Cerebellar nuclear complex (tissue), 1 donor: ENCODE results near the gene GREM2.

Source experiments
- DNase-seq, 2 experiments: peaks; one replicate each; lab custom pipeline; 2025; lab: John Stamatoyannopoulos, UW

The GREM2 gene

DNA sequence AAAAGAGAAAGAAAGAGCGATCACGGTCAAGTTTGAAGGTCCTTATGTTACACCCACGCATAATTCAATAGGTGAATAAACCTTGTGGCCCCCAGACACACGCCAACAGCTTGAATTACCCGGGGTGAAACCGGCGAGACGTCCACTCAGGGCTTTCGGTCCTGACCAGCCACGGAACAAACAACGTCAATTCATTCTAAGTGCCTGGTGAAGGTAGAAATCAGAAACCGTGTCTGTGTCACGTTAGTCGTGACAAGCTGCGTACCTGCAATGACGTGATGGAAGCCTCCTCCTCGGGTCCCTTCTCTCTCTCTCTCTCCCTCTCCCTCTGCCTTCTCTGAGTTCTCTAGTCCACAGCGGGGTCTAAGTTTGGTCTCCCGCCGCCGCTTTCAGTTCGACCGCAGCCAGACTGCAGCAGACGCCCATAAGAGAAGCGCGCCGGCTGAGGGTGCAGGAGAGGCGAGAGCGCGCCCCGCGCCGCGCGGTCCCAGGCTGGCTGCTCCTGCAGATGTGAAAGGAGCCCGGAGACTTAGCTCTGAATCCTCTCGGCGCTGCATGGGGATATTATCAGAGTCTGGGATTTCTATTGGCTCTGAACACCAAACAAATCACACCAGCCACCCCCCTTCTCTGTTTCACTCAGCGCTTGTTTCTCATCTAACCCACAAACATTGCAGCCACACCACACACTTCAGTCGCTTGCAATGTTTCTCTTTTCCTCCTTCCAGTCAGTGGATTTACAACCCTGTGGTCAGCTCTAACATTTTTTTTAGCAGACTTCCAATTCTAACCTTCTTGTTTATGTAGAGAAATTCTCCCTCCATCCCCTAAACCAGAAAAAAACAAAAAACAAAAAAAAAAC lies at the start of gene GREM2:
GREM2 (minus strand) TSS at position 537 of the 862 bp plus-strand sequence. CDS start 118,680 bp downstream, outside the sequence.
- no peak for DNase-seq

DNA sequence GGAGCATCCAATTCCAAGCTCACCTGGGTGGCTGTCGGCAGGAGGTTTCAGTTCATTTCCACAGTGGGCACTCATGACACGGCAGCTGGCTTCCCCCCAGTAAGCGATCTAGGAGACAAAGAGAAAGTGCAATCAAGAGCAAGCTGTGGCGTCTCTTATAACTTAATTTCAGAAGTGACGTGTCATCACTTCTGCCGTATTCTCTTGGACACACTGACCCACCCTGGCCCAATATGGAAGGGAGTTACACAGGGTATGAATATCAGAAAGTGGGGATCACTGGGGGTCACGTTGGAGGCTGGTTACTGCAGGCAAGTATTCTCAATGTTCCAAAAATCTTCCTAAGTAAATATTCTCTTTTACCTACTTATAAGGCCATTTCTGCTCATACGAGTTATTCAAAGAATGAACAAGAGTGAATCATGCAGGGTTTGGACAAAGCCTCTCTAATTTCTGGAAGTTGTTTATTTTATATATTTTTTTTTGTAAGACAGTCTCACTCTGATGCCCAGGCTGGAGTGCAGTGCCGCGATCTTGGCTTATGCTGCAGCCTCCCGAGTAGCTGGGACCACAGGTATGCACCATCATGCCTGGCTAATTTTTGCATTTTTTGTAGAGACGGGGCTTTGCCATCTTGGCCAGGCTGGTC lies 46.5 kb upstream of the GREM2 start:
- DNase-seq = no peak

DNA sequence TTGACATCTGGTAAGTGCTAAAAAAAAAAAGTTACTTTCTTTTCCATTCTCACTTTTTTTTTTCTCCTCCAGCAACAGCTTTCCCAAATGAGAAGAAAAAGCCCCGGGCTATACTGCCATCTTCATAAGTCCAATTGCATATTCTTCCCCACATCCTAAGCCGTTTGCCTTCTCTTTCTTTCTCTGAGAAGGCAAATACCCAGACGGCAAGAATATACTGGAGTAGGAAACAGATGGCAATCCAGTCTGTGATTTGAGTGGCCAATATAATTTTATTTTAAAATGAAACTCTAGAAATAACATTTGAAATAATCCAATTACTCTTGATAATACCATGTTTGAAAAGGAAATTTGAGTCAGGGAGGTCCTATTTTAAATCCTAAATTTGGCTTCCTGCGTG lies 44.6 kb upstream of the GREM2 start:
- DNase-seq = no peak

GRCh38 chr1:240652961-240653409 lies 41.0 kb upstream of the GREM2 start:
- no peak for DNase-seq

- no peak for DNase-seq
These were observed 40.6 kb upstream of the GREM2 start for GRCh38 chr1:240652549-240652948.

DNA sequence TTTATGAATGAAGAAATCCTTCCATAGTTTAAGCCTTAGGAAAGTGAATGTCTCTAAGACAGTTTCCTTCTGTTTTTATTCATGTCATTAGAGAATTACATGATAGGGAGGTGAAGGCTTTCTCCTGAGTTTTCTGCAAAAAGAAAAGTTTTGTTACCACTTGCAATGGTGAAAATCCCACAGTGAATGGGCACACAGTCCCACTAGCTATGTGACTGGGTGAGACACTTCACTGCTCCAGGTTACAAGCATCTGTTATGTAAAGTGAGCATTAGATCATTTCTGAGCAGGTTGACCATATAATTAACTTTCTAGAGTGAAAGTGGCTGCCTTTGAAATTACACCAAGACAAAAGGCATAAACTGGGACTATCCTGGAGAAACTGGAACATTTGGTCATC lies 38.9 kb upstream of the GREM2 start:
- DNase-seq = no peak

DNA sequence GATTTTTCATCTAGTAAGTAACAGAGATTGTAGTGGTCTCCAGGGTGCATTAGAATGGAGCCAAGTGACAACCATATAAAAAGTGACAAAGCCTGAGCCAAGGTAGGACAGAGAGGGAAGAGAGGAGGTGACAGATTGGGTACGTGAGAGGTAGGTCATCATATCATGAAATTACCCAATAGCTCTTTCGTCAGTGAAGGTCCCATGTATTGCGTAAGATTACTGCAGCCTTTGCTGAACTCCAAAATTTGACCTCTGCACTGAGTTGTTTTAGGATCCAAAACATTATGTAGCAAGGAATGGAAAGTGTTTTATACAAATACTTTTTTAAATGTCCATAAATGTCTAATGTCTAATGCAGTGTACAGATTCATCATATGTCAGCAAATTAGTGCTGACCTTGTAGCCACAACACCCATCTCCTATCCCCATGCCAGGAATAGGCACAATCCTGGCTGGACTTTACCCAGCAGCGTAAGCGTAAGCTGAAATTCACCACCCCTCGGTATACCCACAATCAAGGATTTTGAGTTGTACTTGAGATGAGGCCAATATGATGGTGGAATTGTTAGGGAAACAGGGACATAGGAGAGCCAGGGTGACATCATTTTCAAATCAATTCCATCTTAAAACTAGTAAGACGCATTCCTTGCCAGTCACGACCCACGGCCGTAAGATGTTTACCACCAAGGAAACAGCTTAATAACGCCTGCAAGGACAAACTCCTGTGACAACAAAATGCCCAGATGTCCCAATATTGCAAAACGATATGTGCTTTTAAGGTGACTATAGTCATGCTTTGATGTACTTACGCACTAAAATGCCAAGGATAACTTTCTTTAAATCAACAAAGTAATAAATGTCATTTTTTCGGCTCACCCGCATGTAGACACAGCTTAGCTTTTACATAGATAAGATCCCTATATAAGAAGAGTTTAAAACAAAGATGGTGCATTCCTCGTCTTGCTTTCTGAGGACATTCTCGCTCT lies 38.1 kb upstream of the GREM2 start:
- no peak for DNase-seq

- DNase-seq = no peak
These were observed 34.8 kb upstream of the GREM2 start for GRCh38 chr1:240646571-240647240.

DNA sequence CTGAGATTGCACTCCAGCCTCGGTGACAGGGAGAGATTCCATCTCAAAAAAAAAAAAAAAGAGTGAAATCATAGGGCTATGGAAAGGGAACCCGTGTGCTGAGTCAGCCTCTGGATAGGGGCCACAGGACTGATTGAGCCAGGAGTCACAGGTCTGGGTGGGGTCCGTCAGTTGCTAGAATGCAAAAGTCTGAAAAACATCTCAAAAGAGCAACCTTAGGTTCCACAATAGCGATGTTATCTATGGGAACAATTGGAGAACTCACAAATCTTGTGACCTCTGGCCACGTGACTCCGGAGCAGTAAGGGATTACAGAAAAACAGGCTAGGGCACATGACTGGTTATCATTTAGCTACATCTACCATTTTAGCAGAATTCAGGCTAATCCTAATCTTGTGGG lies 32.8 kb upstream of the GREM2 start:
- no peak for DNase-seq

DNA sequence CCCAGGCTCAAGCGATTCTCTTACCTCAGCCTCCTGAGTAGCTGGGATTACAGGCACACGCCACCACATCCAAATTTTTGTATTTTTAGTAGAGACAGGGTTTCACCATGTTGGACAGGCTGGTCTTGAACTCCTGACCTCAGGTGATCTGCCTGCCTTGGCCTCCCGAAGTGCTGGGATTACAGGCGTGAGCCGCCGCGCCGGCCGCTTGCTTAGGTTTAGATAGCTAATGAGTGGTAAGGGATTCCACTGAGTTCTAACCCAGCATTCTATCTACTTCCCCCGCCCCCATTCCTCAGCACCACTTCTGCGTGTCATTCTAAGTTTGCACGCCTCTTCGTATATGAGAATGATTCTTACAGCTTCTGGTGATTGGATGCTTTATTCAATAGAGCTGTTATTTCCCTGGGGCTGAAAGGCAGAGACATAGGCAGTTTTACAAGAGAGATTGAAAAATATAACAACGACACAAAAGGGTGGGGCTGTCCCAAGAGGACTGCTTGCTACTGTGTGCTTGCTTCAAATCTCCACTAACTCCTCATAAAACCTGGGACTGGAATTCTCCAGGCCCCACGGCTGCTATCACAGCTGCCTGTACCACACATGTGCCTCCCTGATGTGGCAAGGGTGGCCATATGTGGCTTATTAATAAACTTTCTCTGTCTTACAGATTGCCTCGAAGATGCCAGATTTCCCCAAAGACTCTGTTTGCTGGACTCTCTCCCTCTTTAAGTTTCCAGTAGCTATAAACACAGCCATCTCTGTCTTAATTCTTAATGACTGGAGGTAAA lies 23.7 kb upstream of the GREM2 start:
- DNase-seq = no peak

GRCh38 chr1:240630409-240630808 lies 18.5 kb upstream of the GREM2 start:
- no peak for DNase-seq

DNA sequence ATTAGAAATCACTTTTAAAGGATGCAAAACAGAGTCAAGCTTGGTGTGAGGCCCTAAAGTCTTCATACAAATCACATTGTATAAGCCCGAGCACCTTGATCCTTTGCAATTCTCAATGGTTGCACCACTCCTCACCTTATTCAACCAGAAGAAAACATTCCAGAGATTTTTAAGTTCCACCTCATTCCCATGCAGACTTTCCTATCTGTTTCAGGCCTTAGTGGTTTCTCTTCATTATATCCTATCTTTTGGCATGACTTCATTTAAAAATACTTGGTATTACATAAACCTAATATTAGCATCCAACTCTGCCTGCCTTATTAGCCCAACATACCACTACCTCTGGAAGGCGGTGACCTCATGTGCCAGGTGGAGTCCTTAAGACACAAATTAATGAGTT lies 9.3 kb upstream of the GREM2 start:
- no peak for DNase-seq

DNA sequence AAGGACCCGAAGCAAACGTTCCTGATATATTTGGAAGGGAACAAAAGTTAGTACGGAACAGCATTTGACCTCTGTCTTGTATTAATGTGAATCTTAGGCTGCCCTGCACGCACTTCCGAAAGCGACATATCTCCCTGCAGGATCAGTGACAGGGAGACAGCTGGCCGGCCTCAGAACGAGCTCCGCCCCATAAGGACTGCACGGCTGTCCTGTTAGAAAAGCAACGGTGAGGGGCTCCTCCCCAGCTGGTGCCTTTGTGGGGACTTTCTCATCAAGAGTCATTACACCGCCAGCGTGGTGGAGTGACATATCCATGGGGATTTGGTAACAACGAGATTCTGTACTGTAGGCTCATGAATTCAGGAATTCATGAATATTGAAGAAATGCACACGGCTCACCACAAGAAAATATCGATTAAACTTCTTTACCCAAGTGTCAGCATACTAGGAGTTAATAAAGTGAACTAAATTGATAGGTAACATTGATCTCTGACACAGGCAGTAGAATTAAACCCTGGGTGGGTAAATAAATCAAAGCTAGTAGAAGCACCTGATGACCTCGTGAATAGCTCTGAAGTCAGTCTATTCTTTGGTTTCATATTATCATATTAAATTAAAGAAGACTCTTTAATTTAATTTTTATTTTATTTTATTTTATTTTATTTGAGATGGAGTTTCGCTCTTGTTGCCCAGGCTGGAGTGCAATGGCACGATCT lies 8.1 kb upstream of the GREM2 start:
- no peak for DNase-seq

GRCh38 chr1:240619357-240619756 lies 7.4 kb upstream of the GREM2 start:
- no peak for DNase-seq

DNA sequence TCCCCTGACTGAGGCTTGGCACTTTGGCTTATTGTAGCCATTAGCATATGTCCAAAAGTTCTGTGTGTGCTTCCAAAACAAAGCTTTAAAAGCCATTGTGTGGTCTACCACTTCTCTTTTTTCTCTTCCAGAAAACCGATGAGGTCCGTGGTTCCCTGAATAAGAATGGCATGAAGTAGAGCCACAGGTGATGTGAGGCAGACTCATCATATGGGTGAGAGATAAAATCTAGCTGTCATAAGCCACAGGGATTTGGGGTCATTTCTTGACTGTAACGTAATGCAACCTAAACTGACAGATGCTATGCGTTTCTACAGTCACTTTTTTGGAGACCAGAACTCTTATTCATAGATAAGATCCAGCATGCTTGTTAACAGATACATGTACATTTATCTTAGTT lies 7.0 kb upstream of the GREM2 start:
- DNase-seq = no peak

DNA sequence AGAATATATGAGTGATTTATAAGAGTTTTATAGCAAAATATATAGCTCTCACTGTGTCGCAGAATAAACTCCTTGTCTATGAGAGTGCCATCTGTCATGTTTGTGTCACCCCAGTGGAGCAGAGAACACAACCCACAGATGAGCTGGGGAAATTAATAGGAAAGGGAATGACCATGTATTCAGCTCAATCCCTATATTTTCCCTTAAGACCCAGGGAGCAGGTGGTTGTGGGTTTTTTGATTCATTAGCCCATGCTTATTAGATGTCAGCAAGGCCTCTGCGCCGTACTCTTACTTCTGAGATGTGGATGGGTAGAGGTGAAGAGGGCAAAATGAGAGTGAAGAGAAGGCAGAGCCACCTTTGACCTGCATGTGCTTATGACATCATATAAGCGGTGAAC lies 4.1 kb upstream of the GREM2 start:
- no peak for DNase-seq

DNA sequence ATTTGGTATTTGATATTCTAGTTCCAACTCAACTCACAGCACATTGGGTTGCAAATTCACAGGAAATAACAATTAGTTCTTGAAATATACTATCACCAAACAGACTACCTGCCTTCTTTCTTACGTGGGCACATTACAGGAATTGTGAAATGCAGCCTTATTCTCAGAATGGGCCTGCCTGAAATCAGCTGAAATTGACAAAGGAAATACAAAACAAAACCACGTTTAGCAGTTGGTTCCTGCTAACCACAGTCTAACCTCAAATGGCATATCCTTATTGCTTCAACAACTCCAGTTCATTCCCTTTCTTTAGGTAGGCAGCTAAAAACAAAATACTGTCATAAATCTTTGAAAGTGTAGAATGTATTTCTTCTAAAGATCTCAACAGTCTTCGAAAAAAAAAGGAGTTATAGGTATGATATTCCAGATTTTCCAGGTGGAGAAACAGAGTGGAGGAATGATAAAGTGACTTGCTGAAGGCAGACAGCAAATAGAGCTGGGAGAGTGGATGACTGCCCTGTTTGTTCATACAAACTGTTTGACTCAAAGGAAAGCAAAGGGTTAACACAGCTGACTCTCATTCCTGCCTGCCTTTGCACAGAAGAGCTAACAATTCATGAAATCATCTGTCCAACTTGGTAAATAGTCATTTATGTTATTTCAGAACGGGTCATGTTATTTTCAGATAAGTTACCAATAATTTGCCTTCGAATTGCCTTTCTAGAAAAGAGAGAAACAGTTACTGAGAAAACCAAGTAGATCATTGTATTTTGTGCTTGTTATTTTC lies 1.6 kb upstream of the GREM2 start:
- DNase-seq = no peak

DNA sequence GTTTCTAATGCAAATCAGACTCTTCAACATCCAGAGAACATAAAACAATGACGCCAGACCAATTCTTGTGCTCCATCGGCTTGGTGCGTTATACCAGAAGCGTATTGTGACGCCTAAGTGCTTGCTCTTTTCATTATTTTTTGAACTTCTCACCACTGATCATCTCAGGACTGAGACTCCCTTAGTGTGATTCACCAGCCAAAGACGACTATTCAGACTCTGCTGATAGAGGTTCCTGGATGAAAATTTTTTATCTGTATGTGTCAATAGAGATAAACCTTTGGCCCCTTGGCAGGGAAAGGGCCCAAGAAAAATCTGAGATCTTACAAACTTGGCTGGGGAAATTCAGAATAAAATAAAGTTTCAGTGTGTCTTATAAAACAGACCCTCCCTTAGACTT lies 856 bp upstream of the GREM2 start:
- DNase-seq = no peak

DNA sequence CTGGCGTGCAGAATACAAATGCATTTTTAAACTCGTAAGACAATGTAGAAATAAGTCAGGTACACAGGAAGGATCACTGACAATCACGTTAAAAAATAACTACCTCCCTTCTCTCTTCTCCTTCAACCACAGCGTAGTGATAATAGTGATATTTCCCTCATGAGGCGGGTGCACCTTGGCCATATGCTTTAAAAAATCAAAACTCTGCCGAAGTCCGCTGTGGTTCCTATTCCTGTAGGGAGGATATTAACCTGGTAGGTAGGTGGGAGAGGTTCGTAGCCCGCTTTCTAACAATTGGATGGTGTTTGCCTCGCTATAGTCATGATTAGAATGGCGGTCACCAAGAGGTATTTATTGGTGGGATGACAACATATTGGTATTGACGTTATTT lies 732 bp downstream of the GREM2 start:
- no peak for DNase-seq
